GM19467 (cell line): ENCODE results near the gene RPP30.
"Not testable (repeated sequence)": the region's sequence is repeated elsewhere in the genome, so short reads cannot be mapped to it uniquely, and the experiment has no call there.

Source experiments
- ATAC-seq: cut with Tn5 transposase; IDR thresholded peaks from one replicate; pipeline ENCODE4 v1.9.1; 2021; ENCODE audit warnings: mild to moderate bottlenecking, moderate library complexity; ENCODE audit not compliant: unreplicated experiment

RPP30 gene

GRCh38 chr10:90937645-90938258, 66.0 kb downstream of the RPP30 start:
- no peak for ATAC-seq

GRCh38 chr10:90939116-90939515, 67.3 kb downstream of the RPP30 start:
- no peak for ATAC-seq

GRCh38 chr10:90939648-90940047, 67.9 kb downstream of the RPP30 start:
- ATAC-seq: no peak

- not testable (repeated sequence) for ATAC-seq
These were observed 71.2 kb downstream of the RPP30 start for GRCh38 chr10:90942980-90943379.

GRCh38 chr10:90944749-90945148, 73.0 kb downstream of the RPP30 start:
- ATAC-seq: no peak

- no peak for ATAC-seq
These were observed 73.8 kb downstream of the RPP30 start for GRCh38 chr10:90945491-90946070.

- ATAC-seq: no peak
These were observed 75.5 kb downstream of the RPP30 start for GRCh38 chr10:90947030-90947960.
